ENCODE results near the gene COPRS. TPM values are rescaled to one million over a fixed set of nuclear protein-coding genes. Genes with fewer than 3 reads are reported as not detected.
A peak's percentile ranks its signal among the peaks of the same experiment; 100 is the strongest.

The COPRS gene
- total RNA-seq, 1 donor from 2014 or later, result 33.6 TPM

DNA sequence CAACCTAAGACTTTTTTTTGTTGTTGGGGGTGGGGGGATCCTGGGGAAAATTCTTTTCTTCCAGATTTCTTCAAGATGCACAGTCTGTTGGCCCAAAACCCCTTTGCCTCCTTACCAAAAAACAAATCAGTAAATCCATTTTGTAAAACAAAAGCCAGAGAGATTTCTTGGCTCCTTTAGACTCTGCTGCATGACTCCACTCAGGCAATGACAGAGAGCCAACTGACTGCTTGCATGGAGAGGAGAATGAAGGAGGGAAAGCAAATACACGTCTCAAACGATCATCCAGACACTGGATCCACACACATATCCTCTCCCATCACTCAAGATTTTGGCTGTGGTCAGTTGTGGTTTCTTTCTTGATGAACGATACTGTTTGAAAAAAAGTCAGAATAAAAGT, 13.8 kb downstream of the COPRS start:
- H3K27ac Mint-ChIP-seq, result peak overlapping the region; percentile 37
- TF ChIP-seq, protein P1, sequence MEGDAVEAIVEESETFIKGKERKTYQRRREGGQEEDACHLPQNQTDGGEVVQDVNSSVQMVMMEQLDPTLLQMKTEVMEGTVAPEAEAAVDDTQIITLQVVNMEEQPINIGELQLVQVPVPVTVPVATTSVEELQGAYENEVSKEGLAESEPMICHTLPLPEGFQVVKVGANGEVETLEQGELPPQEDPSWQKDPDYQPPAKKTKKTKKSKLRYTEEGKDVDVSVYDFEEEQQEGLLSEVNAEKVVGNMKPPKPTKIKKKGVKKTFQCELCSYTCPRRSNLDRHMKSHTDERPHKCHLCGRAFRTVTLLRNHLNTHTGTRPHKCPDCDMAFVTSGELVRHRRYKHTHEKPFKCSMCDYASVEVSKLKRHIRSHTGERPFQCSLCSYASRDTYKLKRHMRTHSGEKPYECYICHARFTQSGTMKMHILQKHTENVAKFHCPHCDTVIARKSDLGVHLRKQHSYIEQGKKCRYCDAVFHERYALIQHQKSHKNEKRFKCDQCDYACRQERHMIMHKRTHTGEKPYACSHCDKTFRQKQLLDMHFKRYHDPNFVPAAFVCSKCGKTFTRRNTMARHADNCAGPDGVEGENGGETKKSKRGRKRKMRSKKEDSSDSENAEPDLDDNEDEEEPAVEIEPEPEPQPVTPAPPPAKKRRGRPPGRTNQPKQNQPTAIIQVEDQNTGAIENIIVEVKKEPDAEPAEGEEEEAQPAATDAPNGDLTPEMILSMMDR (IDR thresholded peaks at IDR 0.05; ENCODE audit: unreplicated experiment), result no peak
- H3K27me3 Mint-ChIP-seq, result peaks cover 4% of the 10 kb centered on the region
- no peak overlapping the region for H3K4me3 Mint-ChIP-seq (ENCODE audit: low read depth)
- no peaks in the 10 kb centered on the region for H3K9me3 Mint-ChIP-seq (ENCODE audit: low read depth)
- H3K4me1 Mint-ChIP-seq (ENCODE audit: low read depth), result no peaks in the 10 kb centered on the region
- no peaks in the 10 kb centered on the region for H3K36me3 Mint-ChIP-seq (ENCODE audit: insufficient read depth)
- DNase-seq (ENCODE audit: low spot score, unreplicated experiment), result no peak

DNA sequence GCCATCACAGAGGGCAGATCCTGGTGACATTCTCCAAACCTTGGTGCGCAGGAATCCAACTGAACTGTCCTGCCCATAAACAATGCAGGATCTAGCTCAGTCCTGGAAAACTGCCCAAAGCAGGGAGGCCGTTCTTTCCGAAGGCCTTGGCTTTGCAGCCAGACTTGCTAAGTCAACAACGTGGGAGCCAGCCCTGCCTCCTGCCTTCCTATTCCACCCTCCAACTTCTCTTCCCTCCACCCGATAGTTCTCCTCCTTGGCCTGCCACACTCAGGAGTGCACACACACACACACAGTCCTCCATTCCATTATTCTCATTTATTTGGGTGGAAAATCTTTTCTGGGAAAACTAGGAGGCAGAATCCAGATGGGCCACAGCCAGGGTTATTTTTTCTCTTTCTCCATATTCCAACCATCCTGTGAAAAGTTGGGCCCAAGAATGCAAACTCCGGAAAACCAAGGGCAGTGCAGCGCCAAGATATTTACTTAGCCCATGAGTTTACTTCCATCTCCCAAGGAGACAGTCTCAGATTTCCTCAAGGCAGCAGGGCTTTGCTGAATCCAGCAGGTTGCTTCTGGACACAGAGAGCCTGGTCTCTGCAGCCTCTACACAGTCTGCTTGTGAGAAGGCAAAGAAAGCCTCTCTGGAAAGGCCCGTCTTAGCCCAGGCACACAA, 15.8 kb downstream of the COPRS start:
- H3K4me3 Mint-ChIP-seq (ENCODE audit: low read depth), result no peak overlapping the region
- no peaks in the 10 kb centered on the region for H3K36me3 Mint-ChIP-seq (ENCODE audit: insufficient read depth)
- H3K27ac Mint-ChIP-seq, result no peak overlapping the region
- H3K9me3 Mint-ChIP-seq (ENCODE audit: low read depth), result no peaks in the 10 kb centered on the region
- TF ChIP-seq, protein P1 (IDR thresholded peaks at IDR 0.05; ENCODE audit: unreplicated experiment), result no peak
- H3K4me1 Mint-ChIP-seq (ENCODE audit: low read depth), result no peaks in the 10 kb centered on the region
- no peak for DNase-seq (ENCODE audit: low spot score, unreplicated experiment)
- peaks cover 6% of the 10 kb centered on the region for H3K27me3 Mint-ChIP-seq

DNA sequence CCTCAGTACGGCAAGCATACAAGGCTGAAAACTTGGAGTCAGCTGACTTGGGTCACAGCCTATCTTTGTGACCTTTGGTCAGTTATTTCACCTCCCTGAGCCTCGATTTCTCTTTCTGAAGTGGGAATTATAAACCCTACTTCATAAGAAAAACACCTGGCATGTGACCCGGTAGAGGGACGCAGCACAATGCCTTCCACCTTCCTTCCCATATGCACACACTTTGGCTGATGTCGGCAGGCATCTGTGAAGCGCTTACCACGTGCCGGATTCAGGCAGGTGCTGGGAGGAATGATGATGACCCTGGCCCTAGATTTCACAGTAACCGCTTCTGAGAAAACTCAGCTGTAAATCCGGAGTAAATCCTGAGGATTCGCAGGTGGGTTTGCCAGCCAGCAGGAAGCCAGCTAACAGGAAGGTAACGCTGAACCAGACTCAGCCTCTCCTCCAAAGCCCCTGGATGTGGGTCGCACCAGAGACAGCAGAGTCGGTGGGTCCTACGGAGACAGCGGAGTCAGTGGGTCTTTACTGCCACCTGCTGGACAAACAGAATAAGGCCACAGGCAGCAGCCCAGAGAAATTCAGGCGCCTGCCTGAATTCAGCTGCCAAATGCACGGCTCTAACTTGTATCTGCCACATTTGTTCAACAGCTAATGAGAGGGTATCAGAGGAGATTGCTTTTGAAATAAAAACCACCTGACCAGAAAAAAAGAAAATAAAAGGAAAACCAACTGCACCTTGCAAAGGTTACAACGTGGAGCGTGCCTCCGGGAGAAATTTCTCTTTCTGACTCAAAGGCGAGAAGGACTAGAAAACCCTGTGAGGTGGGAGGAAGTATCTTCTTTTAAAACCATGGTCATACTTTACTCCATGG, 16.6 kb downstream of the COPRS start:
- H3K27me3 Mint-ChIP-seq, result peaks cover 9% of the 10 kb centered on the region
- H3K36me3 Mint-ChIP-seq (ENCODE audit: insufficient read depth), result no peaks in the 10 kb centered on the region
- no peaks in the 10 kb centered on the region for H3K9me3 Mint-ChIP-seq (ENCODE audit: low read depth)

DNA sequence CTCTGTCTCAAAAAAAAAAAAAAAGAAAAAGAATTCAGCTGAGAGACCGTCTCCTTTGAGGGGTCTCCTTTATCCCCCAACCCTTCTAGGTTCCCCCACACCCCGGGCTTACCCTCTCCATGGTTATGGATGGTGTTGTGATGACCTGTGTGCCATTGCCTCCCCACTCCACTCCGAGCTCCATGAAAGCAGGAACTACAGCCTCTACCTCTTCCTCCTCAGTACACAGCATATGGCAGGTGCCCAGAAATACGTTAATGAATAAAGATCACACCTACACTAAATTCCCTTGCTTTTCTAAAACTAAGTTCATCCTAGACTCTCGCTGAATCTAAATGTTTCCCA, 17.2 kb downstream of the COPRS start:
- Mint-ChIP-seq H3K27ac (no peak overlapping the region), H3K36me3 (ENCODE audit: insufficient read depth) (no peaks in the 10 kb centered on the region), H3K4me1 (ENCODE audit: low read depth) (no peaks in the 10 kb centered on the region), H3K27me3 (peaks cover 9% of the 10 kb centered on the region), H3K9me3 (ENCODE audit: low read depth) (no peaks in the 10 kb centered on the region), H3K4me3 (ENCODE audit: low read depth) (no peak overlapping the region)
- no peak for DNase-seq (ENCODE audit: low spot score, unreplicated experiment)
- TF ChIP-seq, protein P1 (IDR thresholded peaks at IDR 0.05; ENCODE audit: unreplicated experiment), result no peak

More for the DNA sequence above, 16.6 kb downstream of the COPRS start:
- Mint-ChIP-seq H3K27ac (no peak overlapping the region), H3K4me1 (ENCODE audit: low read depth) (no peaks in the 10 kb centered on the region), H3K4me3 (ENCODE audit: low read depth) (no peak overlapping the region)
- DNase-seq (ENCODE audit: low spot score, unreplicated experiment), result peak; percentile 69
- TF ChIP-seq, protein P1 (IDR thresholded peaks at IDR 0.05; ENCODE audit: unreplicated experiment), result peak; percentile 97

DNA sequence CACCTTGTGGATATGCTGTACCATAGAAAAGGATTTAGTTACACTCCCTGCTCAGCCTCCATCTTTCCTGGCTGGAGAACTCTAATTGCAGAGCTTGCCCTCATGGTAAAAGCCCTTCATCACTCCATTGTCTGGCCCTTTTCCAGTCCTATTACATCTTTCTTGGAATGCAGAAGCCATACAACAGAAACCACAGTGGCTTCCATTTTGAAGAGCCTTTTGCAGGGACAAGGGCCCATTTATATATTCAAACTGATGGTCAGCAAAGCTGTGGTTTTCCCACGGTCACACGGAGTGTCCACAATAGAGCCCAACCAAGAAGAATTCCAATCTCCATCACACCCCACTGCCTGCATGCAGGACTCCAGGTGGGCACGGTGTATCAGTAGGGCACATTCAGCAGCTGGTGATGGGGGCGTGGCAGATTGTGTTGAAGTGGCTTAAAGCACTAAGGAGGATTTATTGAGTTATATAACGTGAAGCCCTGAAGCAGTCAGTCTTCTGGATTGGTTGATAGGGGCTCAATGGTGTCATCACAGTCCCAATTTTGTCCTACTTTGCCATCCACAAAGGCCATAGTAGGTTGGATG, 20.3 kb downstream of the COPRS start:
- no peaks in the 10 kb centered on the region for H3K9me3 Mint-ChIP-seq (ENCODE audit: low read depth)
- no peak overlapping the region for H3K4me3 Mint-ChIP-seq (ENCODE audit: low read depth)
- H3K36me3 Mint-ChIP-seq (ENCODE audit: insufficient read depth), result no peaks in the 10 kb centered on the region
- no peak for DNase-seq (ENCODE audit: low spot score, unreplicated experiment)
- no peaks in the 10 kb centered on the region for H3K4me1 Mint-ChIP-seq (ENCODE audit: low read depth)
- H3K27me3 Mint-ChIP-seq, result peaks cover 9% of the 10 kb centered on the region
- TF ChIP-seq, protein P1 (IDR thresholded peaks at IDR 0.05; ENCODE audit: unreplicated experiment), result no peak
- no peak overlapping the region for H3K27ac Mint-ChIP-seq

Measured in progenitor cell of endocrine pancreas (in vitro differentiated cells).